Panc1 (cell line): ENCODE results near the gene CLDN7. TPM values are rescaled to one million over a fixed set of nuclear protein-coding genes. Genes with fewer than 3 reads are reported as not detected.

Experiments used
- ATAC-seq: fragments of 200-7000 bp; cut with Tn5 transposase; 2 replicates; pipeline ENCODE4 v1.9.1; 2020; ENCODE audit warnings: mild to moderate bottlenecking, moderate library complexity
- BruUV-seq: library from RNA; stranded (reverse); fragments of 400-500 nt; replicated peaks from 2 replicates; lab custom pipeline; 2021; lab: Mats Ljungman, UMichigan
- CTCF ChIA-PET: fragments of 300-600 bp; sonication (Branson Sonifier 250); formaldehyde crosslinking; loops from one replicate; lab custom pipeline; 2022; ENCODE audit warnings: antibody characterized with exemption; lab: Charles Lee
- POLR2A ChIA-PET: fragments of 300-600 bp; sonication (Branson Sonifier 250); formaldehyde crosslinking; loops from one replicate; lab custom pipeline; 2022; ENCODE audit warnings: antibody characterized with exemption; lab: Charles Lee
- DNase-seq: peaks from one replicate; pipeline ENCODE4 v3.0.0-alpha.2; 2010; ENCODE audit warnings: low read depth, low spot score
- H3K27ac ChIP-seq: 2 replicates; pipeline ENCODE4 v1.5.1; 2011; ENCODE audit warnings: mild to moderate bottlenecking, low read length, inconsistent platforms
- H3K27me3 ChIP-seq: fragments of 200-500 bp; sonication (Bioruptor generic); 2 replicates; pipeline ENCODE4 v1.6.0; 2014; ENCODE audit warnings: low read length, inconsistent platforms; ENCODE audit not compliant: control insufficient read depth, insufficient read depth
- H3K36me3 ChIP-seq: fragments of 200-500 bp; sonication (Bioruptor generic); 2 replicates; pipeline ENCODE4 v1.5.1; 2014; ENCODE audit warnings: inconsistent platforms, mild to moderate bottlenecking, low read length, moderate library complexity; ENCODE audit not compliant: control insufficient read depth, insufficient read depth
- H3K4me1 ChIP-seq: 2 replicates; pipeline ENCODE4 v1.5.1; 2011; ENCODE audit warnings: inconsistent platforms, mild to moderate bottlenecking, low read length, moderate library complexity; ENCODE audit not compliant: control insufficient read depth, insufficient read depth
- H3K4me3 ChIP-seq, 2 experiments: 2 replicates each; pipeline ENCODE4 v1.5.1; 2011 to 2012; ENCODE audit warnings: low read depth in 2 of 2, low read length in 2 of 2, mild to moderate bottlenecking in 2 of 2, inconsistent platforms in 1 of 2, moderate library complexity in 1 of 2
- H3K9me3 ChIP-seq: fragments of 200-500 bp; sonication (Bioruptor generic); 2 replicates; pipeline ENCODE4 v1.5.1; 2014; ENCODE audit warnings: low read depth, mild to moderate bottlenecking, inconsistent platforms, low read length, moderate library complexity; ENCODE audit not compliant: control insufficient read depth, insufficient read depth
- CTCF ChIP-seq: fragments of 450-650 bp; IDR thresholded peaks from 2 replicates; pipeline ENCODE4 v1.5.1; 2017; ENCODE audit warnings: mild to moderate bottlenecking
- POLR2AphosphoS5 ChIP-seq: IDR thresholded peaks from 2 replicates; pipeline ENCODE4 v1.6.1; 2012; ENCODE audit warnings: mild to moderate bottlenecking, low read depth, low read length, moderate library complexity
- SIN3A ChIP-seq: IDR thresholded peaks from 2 replicates; pipeline ENCODE4 v1.6.1; 2012; ENCODE audit warnings: low read depth, mild to moderate bottlenecking, low read length, moderate library complexity, borderline replicate concordance; ENCODE audit not compliant: insufficient read depth
- TCF7L2 ChIP-seq: IDR thresholded peaks from 2 replicates; pipeline ENCODE4 v1.6.1; 2011; ENCODE audit warnings: mild to moderate bottlenecking, low read depth, low read length, inconsistent platforms
- in situ Hi-C: cut with HindIII; loops from 2 replicates; pipeline ENCODE4 v1.10.0; 2016; ENCODE audit warnings: low sequenced_read_pairs, low pct_unique_long_range_greater_than_20kb
- intact Hi-C: fragments of 100-400 bp; cut with micrococcal nuclease; formaldehyde crosslinking; loops from one replicate; pipeline ENCODE4 v1.10.0; 2022; ENCODE audit not compliant: unreplicated experiment
- total RNA-seq: library from RNA; stranded (reverse); gene quantifications from one replicate; pipeline ENCODE4 v1.2.1, GENCODE V29; 2021; ENCODE audit not compliant: unreplicated experiment

Gene CLDN7
- total RNA-seq, 1 experiment from 2014 or later, result 43.1 TPM

DNA sequence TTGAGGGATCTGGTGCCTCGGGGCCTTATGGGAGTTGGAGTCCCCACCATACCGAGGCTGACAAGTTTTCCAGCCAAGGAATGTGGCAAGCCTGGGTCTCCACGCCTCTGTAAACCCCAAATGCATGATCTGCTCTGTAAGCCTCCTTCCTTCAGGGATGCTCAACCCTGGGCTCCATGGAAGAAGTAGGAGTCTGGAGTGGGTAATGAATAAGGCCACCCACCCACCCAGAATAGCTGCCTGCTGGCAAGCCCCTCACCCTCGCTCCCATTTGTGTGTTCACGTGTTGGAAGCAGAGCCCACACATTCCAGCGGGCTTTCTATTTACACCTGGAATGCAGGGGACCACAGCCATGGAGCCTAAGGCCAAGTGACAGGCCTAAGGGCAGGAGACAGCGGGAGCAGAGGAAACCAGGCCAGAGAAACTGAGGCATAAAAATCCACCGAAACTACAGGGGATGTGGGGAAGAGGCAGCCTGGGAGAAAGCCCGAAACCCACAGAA lies 47.1 kb downstream of the CLDN7 start:
- Histone ChIP-seq H3K36me3 (no peaks in the 10 kb centered on the region; the same call in 1 of the 2 replicates), H3K9me3 (no peaks in the 10 kb centered on the region), H3K4me3 (peak overlapping the region; percentile 47 to 70), H3K27ac (peak overlapping the region; percentile 71), H3K4me1 (peaks cover 29% of the 10 kb centered on the region), H3K27me3 (no peaks in the 10 kb centered on the region)
- POLR2A ChIA-PET, result no interaction called here
- BruUV-seq, result no TSS peak
- ATAC-seq (peak; percentile 11; the same call in 1 of the 2 replicates), DNase-seq (no peak)
- in situ Hi-C loops (no loop called here), intact Hi-C loops (no loop called here)
- CTCF ChIA-PET, result interaction anchor here (0.5 kb wide), 1 partner anchor 38 kb away, joined by 3 read pairs; no protein-coding TSS in a partner anchor
- TF ChIP-seq TCF7L2, result no peak
- peak; percentile 16 for TF ChIP-seq CTCF
- no peak for TF ChIP-seq POLR2AphosphoS5

GRCh38 chr17:7214300-7215135 lies 47.8 kb downstream of the CLDN7 start:
- BruUV-seq, result no TSS peak

More at GRCh38 chr17:7214300-7215135, 47.8 kb downstream of the CLDN7 start:
- ChIA-PET CTCF (interaction anchor here (0.6 to 0.7 kb wide), 2 partner anchors 139 to 193 kb away, joined by 3 read pairs; no protein-coding TSS in a partner anchor), POLR2A (no interaction called here)
- H3K9me3 ChIP-seq, result no peaks in the 10 kb centered on the region
- no peaks in the 10 kb centered on the region for H3K27me3 ChIP-seq
- peak overlapping the region; percentile 63; the same call in 1 of the 2 replicates for H3K27ac ChIP-seq
- H3K4me1 ChIP-seq, result peaks cover 28% of the 10 kb centered on the region
- H3K36me3 ChIP-seq, result no peaks in the 10 kb centered on the region
- peak; percentile 92 for DNase-seq
- ATAC-seq, result peak; percentile 86
- in situ Hi-C loops, result no loop called here
- intact Hi-C loops, result no loop called here
- TF ChIP-seq SIN3A (no peak), CTCF (peak; percentile 76)
- peak overlapping the region; percentile 47 to 70 for H3K4me3 ChIP-seq
